ENCODE measurements around the gene PPM1E.

PPM1E gene

GRCh38 chr17:58755269-58755576, 431 bp upstream of the PPM1E start:
- in situ Hi-C loops (cut with MboI; ENCODE audit: low sequenced_read_pairs, unreplicated experiment) = no loop called here
- peak; percentile 36 for DNase-seq (ENCODE audit: low spot score)

GRCh38 chr17:58756246-58757161, 850 bp downstream of the PPM1E start:
- TF ChIP-seq CTCF (IDR thresholded peaks at IDR 0.05; ENCODE audit: borderline replicate concordance, control extremely low read depth, extremely low read depth, insufficient read depth, missing control alignments) = no peak
- in situ Hi-C loops (cut with MboI; ENCODE audit: low sequenced_read_pairs, unreplicated experiment) = no loop called here
- DNase-seq (ENCODE audit: low spot score) = peak; percentile 54

More at GRCh38 chr17:58755269-58755576, 431 bp upstream of the PPM1E start:
- TF ChIP-seq CTCF (IDR thresholded peaks at IDR 0.05; ENCODE audit: borderline replicate concordance, control extremely low read depth, extremely low read depth, insufficient read depth, missing control alignments) = no peak

GRCh38 chr17:58757162-58757613, 1.5 kb downstream of the PPM1E start:
- DNase-seq (ENCODE audit: low spot score) = no peak
- TF ChIP-seq CTCF (IDR thresholded peaks at IDR 0.05; ENCODE audit: borderline replicate concordance, control extremely low read depth, extremely low read depth, insufficient read depth, missing control alignments) = no peak
- in situ Hi-C loops (cut with MboI; ENCODE audit: low sequenced_read_pairs, unreplicated experiment) = no loop called here

- TF ChIP-seq CTCF (IDR thresholded peaks at IDR 0.05; ENCODE audit: borderline replicate concordance, control extremely low read depth, extremely low read depth, insufficient read depth, missing control alignments) = no peak
- DNase-seq (ENCODE audit: low spot score) = no peak
- in situ Hi-C loops (cut with MboI; ENCODE audit: low sequenced_read_pairs, unreplicated experiment) = no loop called here
Observed at GRCh38 chr17:58758890-58759289, 3.2 kb downstream of the PPM1E start.

- no peak for DNase-seq (ENCODE audit: low spot score)
- TF ChIP-seq CTCF (IDR thresholded peaks at IDR 0.05; ENCODE audit: borderline replicate concordance, control extremely low read depth, extremely low read depth, insufficient read depth, missing control alignments) = no peak
- in situ Hi-C loops (cut with MboI; ENCODE audit: low sequenced_read_pairs, unreplicated experiment) = no loop called here
Observed at GRCh38 chr17:58759522-58759921, 3.9 kb downstream of the PPM1E start.

- in situ Hi-C loops (cut with MboI; ENCODE audit: low sequenced_read_pairs, unreplicated experiment) = no loop called here
- no peak for DNase-seq (ENCODE audit: low spot score)
- TF ChIP-seq CTCF (IDR thresholded peaks at IDR 0.05; ENCODE audit: borderline replicate concordance, control extremely low read depth, extremely low read depth, insufficient read depth, missing control alignments) = no peak
Observed at GRCh38 chr17:58760248-58760647, 4.6 kb downstream of the PPM1E start.
